Psoas muscle (tissue), 8 donors: ENCODE data around the gene BTBD9. TPM values are rescaled to one million over a fixed set of nuclear protein-coding genes. Genes with fewer than 3 reads are reported as not detected.

ENCODE experiments used
- ATAC-seq, 4 donors: fragments of 200-7000 bp; cut with Tn5 transposase; one replicate each; pipeline ENCODE4 v1.9.1; 2020; ENCODE audit warnings: moderate library complexity in 3 of 4, mild to moderate bottlenecking in 2 of 4
- DNase-seq, 2 donors: peaks; one replicate each; pipeline ENCODE4 v3.0.0-alpha.2; 2020
- H3K27ac ChIP-seq: fragments of 200-600 bp; one replicate; pipeline ENCODE4 v1.8.0; 2022
- H3K27me3 ChIP-seq, 3 donors: fragments of 200-600 bp in 1 of 3; one replicate each; pipeline versions ENCODE4 v1.6.1 to v1.8.0; 2013 to 2022; ENCODE audit warnings: low read length in 2 of 3, mild to moderate bottlenecking in 2 of 3, moderate library complexity in 1 of 3; ENCODE audit not compliant: insufficient read depth in 3 of 3
- H3K36me3 ChIP-seq, 2 donors: fragments of 200-600 bp in 1 of 2; one replicate each; pipeline versions ENCODE4 v1.6.1 to v1.8.0; 2013 to 2022; ENCODE audit warnings: low read depth in 1 of 2, mild to moderate bottlenecking in 1 of 2, moderate library complexity in 1 of 2; ENCODE audit not compliant: insufficient read depth in 1 of 2
- H3K4me1 ChIP-seq: fragments of 200-600 bp; one replicate; pipeline ENCODE4 v1.8.0; 2022
- H3K4me3 ChIP-seq: fragments of 200-600 bp; one replicate; pipeline ENCODE4 v1.8.0; 2022; ENCODE audit warnings: mild to moderate bottlenecking
- H3K9me3 ChIP-seq: fragments of 200-600 bp; one replicate; pipeline ENCODE4 v1.8.0; 2022
- WGBS, 3 donors: extraction: QIAGEN DNeasy Blood & Tissue Kit; methylation state at CpG; one replicate each; pipeline versions ENCODE4 v1.1.6 to v1.1.7; 2013; 5-methylcytosine and 5-hydroxymethylcytosine counted together
- intact Hi-C, 2 donors: fragments of 100-400 bp; cut with DNase I; formaldehyde crosslinking; loops; one replicate each; pipeline versions ENCODE4 v1.11.0 to v1.14.2; 2022
- polyA plus RNA-seq, 3 donors: library from polyadenylated mRNA; stranded (reverse); fragments of 200-250 nt; gene quantifications; one replicate each; pipeline ENCODE4 v1.2.3, GENCODE V29; 2013
- total RNA-seq, 4 donors: library from RNA; stranded (reverse); fragmentation: NEBNext Ultra II Directional in 2 of 4; extraction: Animal tissue kit (Norgen Biotek cat#: 25700) in 2 of 4; gene quantifications; one replicate each; pipeline versions ENCODE4 v1.2.1 to v1.2.4, GENCODE V29; 2021 to 2023
- TF ChIP-seq, protein P1 (sequence below): fragments of 200-600 bp; IDR thresholded peaks from one replicate; pipeline ENCODE4 v1.8.0; 2022; ENCODE audit warnings: antibody characterized with exemption
- donor health status: healthy with polysubstance abuse.
- donor health status: DM: no; HTN: no; CAD: no; lungs with moderate emphysema.
- donor health status: Bipolar disorder and iron deficiency.
- donor health status: healthy.
- donor health status: DM: yes; HTN: yes; CAD: no.
- donor health status: DM: no; HTN: no; CAD: no.
- donor health status: DM: no; HTN: no; CAD: no.
- donor health status: DM: yes; HTN: yes; CAD: no.

The BTBD9 gene
- total and polyA plus RNA-seq, 7 donors, result 2.3 to 10.9 (median 8.4) TPM

DNA sequence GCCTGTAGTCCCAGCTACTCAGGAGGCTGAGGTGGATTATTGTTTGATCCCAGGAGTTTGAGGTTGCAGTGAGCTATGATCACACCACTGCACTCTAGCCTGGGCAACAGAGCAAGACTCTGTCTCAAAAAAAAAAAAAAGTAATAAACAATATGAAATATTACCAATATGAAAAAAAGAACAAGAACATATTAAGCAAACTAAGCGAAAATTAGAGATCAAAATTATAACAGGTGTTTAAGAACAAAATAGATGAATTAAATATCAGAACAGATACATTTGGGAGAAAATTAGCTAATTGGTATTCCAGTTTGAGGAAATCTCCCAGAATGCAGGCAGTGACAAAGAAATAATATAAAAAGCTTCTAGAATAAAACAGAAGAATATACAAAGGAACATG is 39.9 kb upstream of the BTBD9 start:
- H3K9me3 ChIP-seq, result no peaks in the 10 kb centered on the region
- intact Hi-C loops, result loop anchor here in 1 of 2 donors (10.0 kb wide), 1 partner anchor 645 kb away; no protein-coding TSS in a partner anchor
- no peak overlapping the region for H3K27ac ChIP-seq
- H3K4me3 ChIP-seq, result no peak overlapping the region
- no peak for DNase-seq
- ATAC-seq, result no peak
- 91 to 95% (median 95%) methylated on average over 1 of the region's 1 CpG for WGBS, 3 donors
- H3K4me1 ChIP-seq, result no peaks in the 10 kb centered on the region
- H3K36me3 ChIP-seq, result peaks cover 0 to 95% of the 10 kb centered on the region in 2 donors
- TF ChIP-seq, protein P1, sequence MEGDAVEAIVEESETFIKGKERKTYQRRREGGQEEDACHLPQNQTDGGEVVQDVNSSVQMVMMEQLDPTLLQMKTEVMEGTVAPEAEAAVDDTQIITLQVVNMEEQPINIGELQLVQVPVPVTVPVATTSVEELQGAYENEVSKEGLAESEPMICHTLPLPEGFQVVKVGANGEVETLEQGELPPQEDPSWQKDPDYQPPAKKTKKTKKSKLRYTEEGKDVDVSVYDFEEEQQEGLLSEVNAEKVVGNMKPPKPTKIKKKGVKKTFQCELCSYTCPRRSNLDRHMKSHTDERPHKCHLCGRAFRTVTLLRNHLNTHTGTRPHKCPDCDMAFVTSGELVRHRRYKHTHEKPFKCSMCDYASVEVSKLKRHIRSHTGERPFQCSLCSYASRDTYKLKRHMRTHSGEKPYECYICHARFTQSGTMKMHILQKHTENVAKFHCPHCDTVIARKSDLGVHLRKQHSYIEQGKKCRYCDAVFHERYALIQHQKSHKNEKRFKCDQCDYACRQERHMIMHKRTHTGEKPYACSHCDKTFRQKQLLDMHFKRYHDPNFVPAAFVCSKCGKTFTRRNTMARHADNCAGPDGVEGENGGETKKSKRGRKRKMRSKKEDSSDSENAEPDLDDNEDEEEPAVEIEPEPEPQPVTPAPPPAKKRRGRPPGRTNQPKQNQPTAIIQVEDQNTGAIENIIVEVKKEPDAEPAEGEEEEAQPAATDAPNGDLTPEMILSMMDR, result no peak
- H3K27me3 ChIP-seq, result no peaks in the 10 kb centered on the region

DNA sequence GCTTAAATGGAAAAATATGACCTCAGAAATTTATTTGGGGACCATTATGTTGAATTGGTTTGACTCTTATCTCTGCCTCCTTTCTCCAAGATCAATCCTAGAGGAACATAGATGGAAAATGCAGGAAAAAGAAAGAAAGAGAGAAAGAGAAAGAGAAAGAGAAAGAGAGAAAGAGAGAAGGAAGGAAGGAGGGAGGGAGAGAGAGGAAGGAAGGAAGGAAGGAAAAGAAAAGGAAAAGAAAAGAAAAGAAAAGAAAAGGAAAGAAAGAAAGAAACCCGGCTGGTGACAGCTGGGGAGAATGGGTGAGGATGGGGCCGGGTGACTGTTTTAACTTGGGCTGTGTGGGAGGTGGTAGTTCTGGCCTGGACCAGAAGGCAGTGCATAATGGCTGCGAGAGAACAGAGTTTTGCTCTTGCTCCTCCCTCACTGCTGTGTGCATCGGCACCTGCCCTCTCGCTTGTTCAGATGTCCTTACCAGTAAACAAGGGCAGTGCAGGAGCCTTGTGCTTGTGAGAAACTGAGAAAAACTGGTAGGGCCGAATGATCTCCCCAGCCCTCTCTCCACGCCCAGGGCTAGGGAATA is 38.5 kb upstream of the BTBD9 start:
- H3K36me3 ChIP-seq, result peaks cover 0 to 83% of the 10 kb centered on the region in 2 donors

DNA sequence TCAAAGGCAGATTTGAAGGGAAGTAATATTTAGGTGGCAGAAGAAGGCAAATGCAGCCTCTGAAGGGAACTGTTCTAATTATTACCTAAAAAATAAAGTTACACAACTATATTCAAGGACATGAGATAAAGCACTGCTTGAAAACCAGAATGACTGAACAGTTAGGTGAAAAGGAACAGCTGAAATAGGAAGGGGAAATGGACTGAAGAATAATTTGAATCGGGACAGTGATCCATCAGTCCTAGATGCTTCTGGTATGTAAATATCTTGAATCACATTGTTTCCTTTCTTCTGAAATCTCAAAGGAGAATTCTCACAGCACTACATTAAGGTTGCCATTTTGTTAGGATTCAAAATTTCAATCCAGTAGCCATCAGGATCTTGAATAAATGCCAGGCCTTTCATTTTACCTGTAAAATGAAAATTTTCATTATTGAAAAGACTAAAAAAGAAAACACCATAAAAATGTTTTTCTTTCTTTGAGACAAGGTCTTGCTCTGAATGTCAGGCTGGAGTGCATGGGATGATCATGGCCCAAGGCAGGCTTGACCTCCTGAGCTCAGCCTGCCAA is 37.3 kb upstream of the BTBD9 start:
- Histone ChIP-seq H3K4me1 (no peaks in the 10 kb centered on the region), H3K4me3 (no peak overlapping the region), H3K27ac (no peak overlapping the region), H3K36me3 (peaks cover 0 to 74% of the 10 kb centered on the region in 2 donors), H3K9me3 (no peaks in the 10 kb centered on the region), H3K27me3 (no peaks in the 10 kb centered on the region)
- DNase-seq (no peak), ATAC-seq (no peak)
- intact Hi-C loops, result loop anchor here in 1 of 2 donors (10.0 kb wide), 1 partner anchor 642 kb away; no protein-coding TSS in a partner anchor
- TF ChIP-seq, protein P1, result no peak
- WGBS, 3 donors, result 77 to 85% (median 83%) methylated on average over 1 of the region's 1 CpG

More for the DNA sequence above, 38.5 kb upstream of the BTBD9 start:
- intact Hi-C loops, result loop anchor here in 1 of 2 donors (10.0 kb wide), 1 partner anchor 643 kb away; no protein-coding TSS in a partner anchor
- no peak for DNase-seq
- H3K9me3 ChIP-seq, result no peaks in the 10 kb centered on the region
- no peak for ATAC-seq
- H3K27ac ChIP-seq, result no peak overlapping the region
- WGBS, 3 donors, result 85 to 90% (median 89%) methylated on average over 7 of the region's 7 CpGs
- H3K4me1 ChIP-seq, result no peaks in the 10 kb centered on the region
- H3K27me3 ChIP-seq, result no peaks in the 10 kb centered on the region
- TF ChIP-seq, protein P1, result no peak
- H3K4me3 ChIP-seq, result no peak overlapping the region

DNA sequence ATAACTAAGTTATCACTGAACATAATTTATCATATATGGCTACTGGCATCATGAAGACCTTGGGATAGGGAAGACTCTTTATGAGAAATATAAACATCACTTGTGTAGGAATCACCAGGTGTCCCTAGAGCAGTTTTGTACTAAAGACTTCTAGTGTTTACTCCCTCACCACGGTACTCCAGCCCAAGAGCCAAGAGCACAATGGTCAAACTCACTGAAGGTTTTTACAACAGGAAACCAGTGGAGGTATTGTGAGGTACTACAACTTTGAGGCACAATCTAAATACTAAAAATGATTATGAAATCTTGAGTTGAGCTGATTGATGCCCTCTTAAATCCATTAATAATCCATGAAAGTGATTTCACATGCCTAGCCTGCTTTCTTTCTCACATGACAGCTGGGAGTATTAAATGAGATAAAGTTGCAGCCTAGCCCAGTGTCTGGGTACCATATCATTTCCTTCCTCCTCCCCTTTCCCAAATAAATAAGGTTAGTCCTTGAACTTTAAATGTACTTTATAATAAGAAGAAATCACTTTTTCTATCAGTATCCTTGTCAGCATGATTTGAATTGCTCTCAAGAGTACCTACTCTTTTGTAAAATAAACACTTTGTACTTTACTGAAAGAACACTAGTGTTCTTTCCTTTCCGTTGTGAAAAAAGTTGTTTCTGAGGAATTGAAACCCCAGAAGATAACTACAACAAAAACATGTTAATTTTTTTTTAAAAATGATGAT is 36.7 kb upstream of the BTBD9 start:
- TF ChIP-seq, protein P1, result no peak
- H3K36me3 ChIP-seq, result peaks cover 0 to 68% of the 10 kb centered on the region in 2 donors
- ATAC-seq (no peak), DNase-seq (no peak)
- H3K9me3 ChIP-seq, result no peaks in the 10 kb centered on the region
- no peaks in the 10 kb centered on the region for H3K4me1 ChIP-seq
- no peak overlapping the region for H3K4me3 ChIP-seq
- WGBS, 3 donors, result 86 to 93% (median 88%) methylated on average over 2 of the region's 2 CpGs
- intact Hi-C loops, result loop anchor here in 1 of 2 donors (10.0 kb wide), 1 partner anchor 642 kb away; no protein-coding TSS in a partner anchor
- H3K27me3 ChIP-seq, result no peaks in the 10 kb centered on the region
- no peak overlapping the region for H3K27ac ChIP-seq
